DMS153 (cell line): Measurements from ENCODE around the gene ZDHHC14.

Source experiments
- DNase-seq: peaks from one replicate; lab custom pipeline; 2025; lab: John Stamatoyannopoulos, UW

ZDHHC14 gene

GRCh38 chr6:157491571-157492232 is 110.7 kb downstream of the ZDHHC14 start:
- DNase-seq = no peak

GRCh38 chr6:157492249-157492648 is 111.3 kb downstream of the ZDHHC14 start:
- no peak for DNase-seq

DNA sequence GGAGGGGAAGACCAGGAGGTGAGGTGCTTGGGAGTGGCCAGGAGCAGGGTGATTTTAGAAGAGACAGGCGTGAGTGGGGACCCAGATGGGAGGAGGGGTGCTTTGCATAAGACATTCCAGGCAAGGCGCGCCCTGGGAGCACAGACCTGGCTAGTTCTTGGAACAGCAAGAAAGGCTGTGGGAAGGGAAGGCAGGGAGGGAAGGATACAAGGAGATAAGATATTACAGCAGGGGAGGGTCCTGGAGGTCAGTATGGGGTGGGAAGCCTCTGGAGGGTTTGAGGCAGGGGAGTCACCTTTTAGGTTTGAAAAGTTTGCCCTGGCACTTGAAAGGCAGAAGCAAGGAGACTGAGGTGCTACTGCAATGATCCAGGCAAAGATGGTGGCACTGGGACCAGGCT is 111.8 kb downstream of the ZDHHC14 start:
- DNase-seq = no peak

DNA sequence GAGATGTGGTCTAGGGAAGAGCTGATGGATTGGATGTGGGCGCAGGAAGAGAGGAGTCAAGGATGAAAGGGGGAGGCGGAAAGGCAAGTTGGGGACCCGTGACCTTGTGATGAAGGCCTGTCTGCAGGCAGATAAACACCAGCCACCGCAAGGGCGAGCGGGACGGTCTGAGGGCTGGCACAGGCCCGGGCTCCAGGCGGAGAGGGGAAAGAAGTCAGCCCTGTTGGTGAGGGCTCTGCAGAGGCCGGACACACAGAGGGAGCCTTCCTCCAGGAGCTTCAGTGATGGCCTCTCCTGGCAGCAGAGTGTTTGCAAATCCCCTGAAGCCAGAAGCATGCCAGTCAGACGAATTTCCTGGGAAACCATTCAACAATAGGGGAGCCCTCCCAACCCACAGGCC is 112.2 kb downstream of the ZDHHC14 start:
- no peak for DNase-seq

DNA sequence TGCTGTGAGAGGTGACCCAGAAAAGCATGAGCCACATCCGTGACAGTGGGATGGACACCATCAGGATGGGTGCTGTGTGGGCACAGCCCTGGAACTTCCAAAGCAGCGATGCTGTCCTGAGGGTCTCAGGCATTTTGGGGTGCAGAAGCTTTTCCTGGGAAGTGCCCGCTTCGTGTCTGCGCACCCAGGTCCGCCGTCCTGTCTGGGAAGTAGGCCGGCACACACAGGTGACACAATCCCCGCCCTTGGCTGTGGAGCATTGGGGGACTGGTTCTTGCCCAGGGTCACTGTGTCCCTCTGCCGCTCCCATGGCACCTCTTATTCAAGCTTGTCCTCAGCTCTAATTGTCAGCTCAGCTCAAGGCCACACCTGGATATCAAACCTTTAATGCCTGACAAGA is 112.6 kb downstream of the ZDHHC14 start:
- DNase-seq = no peak

GRCh38 chr6:157494132-157494710 is 113.2 kb downstream of the ZDHHC14 start:
- DNase-seq = no peak

GRCh38 chr6:157496534-157497095 is 115.6 kb downstream of the ZDHHC14 start:
- DNase-seq = no peak

DNA sequence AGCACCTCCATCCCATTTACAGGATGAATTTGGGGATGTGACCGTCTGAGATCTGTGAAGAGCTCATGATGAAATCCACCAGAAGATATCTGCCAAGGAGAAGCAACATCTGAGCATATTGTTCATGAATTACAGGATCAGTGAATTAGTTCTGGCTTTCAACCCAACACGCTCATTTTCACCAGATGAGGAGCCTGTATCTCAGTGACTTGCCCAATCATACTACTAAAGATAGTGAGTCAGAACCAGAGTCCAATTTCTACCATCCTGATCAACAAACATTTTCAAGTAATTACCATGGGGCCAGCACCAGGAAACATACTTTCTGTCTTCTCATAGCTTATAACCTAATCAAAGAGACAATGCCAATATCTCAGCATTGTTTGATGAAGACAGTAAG is 116.6 kb downstream of the ZDHHC14 start:
- DNase-seq = no peak

- DNase-seq = no peak
Measured at GRCh38 chr6:157498817-157499216, 117.8 kb downstream of the ZDHHC14 start.

DNA sequence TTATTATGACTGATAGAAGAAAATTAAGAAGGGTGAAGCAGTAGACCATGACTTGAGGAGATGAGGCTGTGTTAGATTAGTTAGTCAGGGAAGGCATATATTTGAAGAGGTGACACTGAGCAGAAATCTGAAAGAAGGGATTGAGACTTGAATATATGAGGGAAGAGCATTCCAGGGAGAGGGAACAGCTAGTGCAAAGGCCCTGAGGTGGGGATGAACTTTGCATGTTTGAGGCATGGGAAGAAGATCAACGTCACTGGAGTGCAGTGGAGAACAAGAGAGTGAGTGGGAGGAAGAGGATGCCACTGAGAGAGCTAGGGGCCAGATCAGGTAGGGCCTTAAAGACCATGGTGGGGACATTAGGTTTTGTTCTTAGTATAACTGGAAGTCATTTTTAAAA is 119.0 kb downstream of the ZDHHC14 start:
- no peak for DNase-seq

- DNase-seq = no peak
Measured at GRCh38 chr6:157503018-157503747, 122.2 kb downstream of the ZDHHC14 start.

DNA sequence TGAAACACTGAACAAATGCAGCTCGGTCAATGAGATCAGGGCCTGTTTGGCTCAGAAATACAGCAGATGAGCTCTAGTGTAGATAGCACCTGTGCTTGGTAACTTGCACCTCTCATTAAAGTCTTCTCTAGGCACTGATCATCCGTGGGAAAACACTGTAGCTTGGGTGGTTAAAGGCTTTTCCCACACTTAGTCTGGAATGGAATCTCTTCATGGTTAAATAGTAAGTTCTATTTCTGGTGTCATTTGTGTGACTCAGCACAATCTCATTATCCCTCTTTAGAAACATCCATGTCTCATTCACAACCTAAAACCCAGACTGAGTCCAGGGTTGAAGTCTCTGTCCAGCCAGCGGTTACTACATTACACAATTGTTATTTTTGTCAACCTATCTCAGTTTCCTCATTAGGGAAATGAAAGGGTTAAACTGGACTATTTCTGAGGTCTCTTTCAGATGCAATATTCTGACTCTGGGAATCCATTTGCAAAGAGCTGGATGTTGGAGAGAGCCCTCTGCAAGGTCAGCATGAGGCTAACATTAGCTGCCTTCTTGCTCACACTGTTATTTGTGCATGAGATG is 125.0 kb downstream of the ZDHHC14 start:
- no peak for DNase-seq

- DNase-seq = no peak
Measured at GRCh38 chr6:157510323-157511188, 129.6 kb downstream of the ZDHHC14 start.

- no peak for DNase-seq
Measured at GRCh38 chr6:157511682-157512381, 130.8 kb downstream of the ZDHHC14 start.

DNA sequence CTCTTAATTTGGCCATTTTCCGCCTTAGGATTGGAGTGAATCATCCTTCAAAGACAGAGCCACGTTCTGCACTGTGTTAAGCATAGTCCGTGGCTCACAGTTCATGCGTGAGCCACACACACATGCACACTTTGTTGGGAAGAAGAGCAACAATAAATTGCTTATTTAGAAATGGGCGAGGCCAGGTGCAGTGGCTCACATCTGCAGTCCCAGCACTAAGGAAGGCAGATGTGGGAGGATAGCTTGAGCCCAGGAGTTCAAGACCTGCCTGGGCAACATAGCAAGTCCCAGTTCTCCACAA is 131.3 kb downstream of the ZDHHC14 start:
- no peak for DNase-seq

GRCh38 chr6:157513004-157513603 is 132.1 kb downstream of the ZDHHC14 start:
- no peak for DNase-seq

GRCh38 chr6:157513619-157514485 is 132.9 kb downstream of the ZDHHC14 start:
- DNase-seq = no peak

GRCh38 chr6:157514659-157515496 is 133.9 kb downstream of the ZDHHC14 start:
- no peak for DNase-seq
